ENCODE results near the gene DAPK1. TPM values are rescaled to one million over a fixed set of nuclear protein-coding genes. Genes with fewer than 3 reads are reported as not detected.

DAPK1 gene
- total and polyA plus RNA-seq, 12 donors = 5.4 to 44.6 (median 21.3) TPM

- TF ChIP-seq POLR2A (IDR thresholded peaks at IDR 0.05) = no peak
- TF ChIP-seq CTCF (IDR thresholded peaks at IDR 0.05) = no peak
- Histone ChIP-seq H3K4me1 (replicated peaks in 1 of 2) (peaks cover 4 to 35% of the 10 kb centered on the region in 2 donors), H3K27me3 (no peaks in the 10 kb centered on the region), H3K36me3 (replicated peaks in 1 of 2) (no peaks in the 10 kb centered on the region), H3K9me3 (replicated peaks in 1 of 3) (no peaks in the 10 kb centered on the region), H3K27ac (no peak overlapping the region), H3K4me3 (no peak overlapping the region)
- DNase-seq = no peak
- 68 to 76% (median 72%) methylated on average over 6 of the region's 6 CpGs for WGBS, 4 donors
- intact Hi-C loops (cut with DNase I) = no loop called here
Measured at GRCh38 chr9:87520172-87520683, 22.6 kb downstream of the DAPK1 start.

- Histone ChIP-seq H3K9me3 (replicated peaks in 1 of 3) (no peaks in the 10 kb centered on the region), H3K36me3 (replicated peaks in 1 of 2) (no peaks in the 10 kb centered on the region), H3K27ac (no peak overlapping the region), H3K4me3 (no peak overlapping the region), H3K4me1 (replicated peaks in 1 of 2) (peaks cover 0 to 19% of the 10 kb centered on the region in 2 donors), H3K27me3 (no peaks in the 10 kb centered on the region)
- 72 to 86% (median 80%) methylated on average over 7 of the region's 7 CpGs for WGBS, 4 donors
- DNase-seq = no peak
- TF ChIP-seq CTCF (IDR thresholded peaks at IDR 0.05) (no peak), POLR2A (IDR thresholded peaks at IDR 0.05) (no peak)
- intact Hi-C loops (cut with DNase I) = no loop called here
Measured at GRCh38 chr9:87521834-87522233, 24.2 kb downstream of the DAPK1 start.

- Histone ChIP-seq H3K27ac (no peak overlapping the region), H3K9me3 (replicated peaks in 1 of 3) (no peaks in the 10 kb centered on the region), H3K4me3 (no peak overlapping the region), H3K36me3 (replicated peaks in 1 of 2) (no peaks in the 10 kb centered on the region), H3K27me3 (no peaks in the 10 kb centered on the region), H3K4me1 (replicated peaks in 1 of 2) (peaks cover 0 to 9% of the 10 kb centered on the region in 2 donors)
- no peak for TF ChIP-seq POLR2A (IDR thresholded peaks at IDR 0.05)
- TF ChIP-seq CTCF (IDR thresholded peaks at IDR 0.05) = no peak
- no peak for DNase-seq
- intact Hi-C loops (cut with DNase I) = no loop called here
- WGBS, 4 donors = 71 to 90% (median 86%) methylated on average over 4 to 5 of the region's 5 CpGs
Measured at GRCh38 chr9:87524061-87524460, 26.4 kb downstream of the DAPK1 start.

DNA sequence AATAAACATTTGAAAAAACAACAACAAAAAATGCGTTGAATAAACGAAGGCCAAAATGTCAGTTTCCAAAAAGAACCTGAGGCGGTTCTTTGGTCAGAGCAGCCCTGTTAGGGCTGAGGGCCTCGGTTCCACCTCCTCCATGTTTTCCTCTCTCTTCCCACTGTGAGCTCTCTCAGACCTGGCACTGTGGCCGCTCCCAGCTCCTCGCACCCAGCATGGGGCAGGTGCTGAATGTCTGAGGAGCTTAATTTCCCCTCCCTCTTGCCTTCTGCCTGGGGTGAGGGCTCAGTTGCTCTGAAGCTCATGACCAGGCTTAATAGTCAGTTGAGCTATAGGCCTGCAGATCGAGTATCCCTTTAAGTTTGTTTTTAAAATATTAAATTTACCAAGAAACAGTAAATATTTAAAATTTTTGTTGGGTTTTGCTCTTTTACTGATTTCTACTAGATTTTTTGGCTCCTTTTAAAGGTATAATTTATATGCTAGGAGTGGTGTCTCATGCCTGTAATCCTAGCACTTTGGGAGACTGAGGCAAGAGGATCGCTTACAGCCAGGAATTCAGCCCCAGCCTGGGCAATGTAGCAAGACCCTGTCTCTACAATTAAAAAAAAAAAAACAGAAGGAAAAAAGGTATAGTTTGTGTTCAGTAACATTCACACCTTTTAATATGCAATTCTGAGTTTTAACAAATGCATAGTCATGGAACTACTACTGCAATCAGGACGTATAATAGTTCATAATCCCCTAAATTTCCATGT lies 28.1 kb downstream of the DAPK1 start:
- Histone ChIP-seq H3K4me1 (replicated peaks in 1 of 2) (peaks cover 0 to 14% of the 10 kb centered on the region in 2 donors), H3K36me3 (replicated peaks in 1 of 2) (no peaks in the 10 kb centered on the region), H3K4me3 (no peak overlapping the region), H3K9me3 (replicated peaks in 1 of 3) (no peaks in the 10 kb centered on the region), H3K27ac (no peak overlapping the region), H3K27me3 (no peaks in the 10 kb centered on the region)
- DNase-seq = no peak
- TF ChIP-seq CTCF (IDR thresholded peaks at IDR 0.05) = no peak
- no peak for TF ChIP-seq POLR2A (IDR thresholded peaks at IDR 0.05)
- intact Hi-C loops (cut with DNase I) = no loop called here
- WGBS, 4 donors = 76 to 92% (median 86%) methylated on average over 9 of the region's 9 CpGs

All from adrenal gland (tissue), 12 donors.